ENCODE measurements around the gene PRKACA.

DNA sequence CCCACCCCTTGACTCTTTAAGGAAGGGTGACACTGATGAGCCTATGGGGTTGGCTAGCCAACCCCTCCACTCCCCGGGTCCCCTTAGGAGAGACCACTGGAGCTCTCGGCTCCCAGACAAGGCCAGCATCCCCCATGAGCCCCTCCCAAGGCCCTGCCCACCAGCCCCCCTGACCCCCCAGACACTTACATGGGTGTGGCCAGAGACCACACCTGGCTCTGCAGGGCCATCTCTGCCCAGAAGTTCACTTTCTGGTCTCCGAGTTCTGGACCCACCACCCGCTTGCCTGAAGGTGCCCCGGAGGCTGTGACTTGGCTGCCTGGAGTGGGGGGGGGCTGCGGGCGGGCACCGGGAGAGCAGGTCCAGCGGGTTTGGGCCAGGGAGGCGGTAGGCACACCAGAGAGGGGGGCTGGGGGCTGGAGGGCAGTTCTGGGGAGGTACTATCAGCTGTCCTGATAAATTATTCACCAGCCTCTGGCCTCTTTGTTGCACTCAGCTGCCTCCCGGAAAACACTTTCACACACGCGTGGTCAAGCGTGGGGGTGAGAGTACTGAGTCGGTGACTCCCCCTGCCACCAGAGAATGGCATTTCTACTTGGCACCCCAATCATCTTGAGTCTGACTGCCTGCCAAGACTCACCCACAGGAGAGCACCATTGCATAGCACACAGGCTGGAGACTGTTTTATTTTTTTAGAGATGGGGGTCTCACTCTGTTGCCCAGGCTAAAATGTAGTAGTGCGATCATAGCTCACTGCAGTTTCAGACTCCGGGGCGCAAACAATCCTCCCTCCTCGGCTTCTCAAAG is 55.6 kb downstream of the PRKACA start, which contains the start of gene PALM3:
- no peak for TF ChIP-seq EZH2 (optimal IDR thresholded peaks at IDR 0.05; ENCODE audit: low read depth, low read length)
- TF ChIP-seq, protein P1, sequence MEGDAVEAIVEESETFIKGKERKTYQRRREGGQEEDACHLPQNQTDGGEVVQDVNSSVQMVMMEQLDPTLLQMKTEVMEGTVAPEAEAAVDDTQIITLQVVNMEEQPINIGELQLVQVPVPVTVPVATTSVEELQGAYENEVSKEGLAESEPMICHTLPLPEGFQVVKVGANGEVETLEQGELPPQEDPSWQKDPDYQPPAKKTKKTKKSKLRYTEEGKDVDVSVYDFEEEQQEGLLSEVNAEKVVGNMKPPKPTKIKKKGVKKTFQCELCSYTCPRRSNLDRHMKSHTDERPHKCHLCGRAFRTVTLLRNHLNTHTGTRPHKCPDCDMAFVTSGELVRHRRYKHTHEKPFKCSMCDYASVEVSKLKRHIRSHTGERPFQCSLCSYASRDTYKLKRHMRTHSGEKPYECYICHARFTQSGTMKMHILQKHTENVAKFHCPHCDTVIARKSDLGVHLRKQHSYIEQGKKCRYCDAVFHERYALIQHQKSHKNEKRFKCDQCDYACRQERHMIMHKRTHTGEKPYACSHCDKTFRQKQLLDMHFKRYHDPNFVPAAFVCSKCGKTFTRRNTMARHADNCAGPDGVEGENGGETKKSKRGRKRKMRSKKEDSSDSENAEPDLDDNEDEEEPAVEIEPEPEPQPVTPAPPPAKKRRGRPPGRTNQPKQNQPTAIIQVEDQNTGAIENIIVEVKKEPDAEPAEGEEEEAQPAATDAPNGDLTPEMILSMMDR (IDR thresholded peaks at IDR 0.05; ENCODE audit: low read length), result no peak
